Type B pancreatic cell (in vitro differentiated cells): ENCODE data around the gene EMP3. TPM values are rescaled to one million over a fixed set of nuclear protein-coding genes. Genes with fewer than 3 reads are reported as not detected.
"Not testable (repeated sequence)": the region's sequence is repeated elsewhere in the genome, so short reads cannot be mapped to it uniquely, and the experiment has no call there.

Experiments used
- DNase-seq: peaks from one replicate; pipeline ENCODE4 v3.0.0; 2021; ENCODE audit warnings: mixed read lengths; ENCODE audit not compliant: unreplicated experiment; ENCODE audit errors: extremely low spot score
- H3K27ac Mint-ChIP-seq: 2 replicates; pipeline ENCODE4 v1.8.0; 2021; ENCODE audit warnings: mild to moderate bottlenecking, mixed read lengths
- H3K27me3 Mint-ChIP-seq: 2 replicates; pipeline ENCODE4 v1.8.0; 2021; ENCODE audit warnings: mixed read lengths
- H3K36me3 Mint-ChIP-seq: 2 replicates; pipeline ENCODE4 v1.8.0; 2021; ENCODE audit warnings: mixed read lengths
- H3K4me1 Mint-ChIP-seq: one replicate; pipeline ENCODE4 v1.8.0; 2021; ENCODE audit warnings: mixed read lengths; ENCODE audit not compliant: unreplicated experiment
- H3K4me3 Mint-ChIP-seq: 2 replicates; pipeline ENCODE4 v1.8.0; 2021; ENCODE audit warnings: mild to moderate bottlenecking, mixed read lengths
- H3K9me3 Mint-ChIP-seq: 2 replicates; pipeline ENCODE4 v1.8.0; 2021; ENCODE audit warnings: mixed read lengths
- CTCF ChIP-seq: fragments of 200-600 bp; sonication (generic); conservative IDR thresholded peaks from 2 replicates; pipeline ENCODE4 v1.5.0; 2021; ENCODE audit warnings: antibody characterized with exemption, mild to moderate bottlenecking
- total RNA-seq: library from RNA; stranded (reverse); gene quantifications from 2 replicates; pipeline ENCODE4 v1.2.1, GENCODE V29; 2021; ENCODE audit warnings: low replicate concordance

Gene EMP3
- total RNA-seq, 1 donor from 2014 or later, result 47.8 TPM

- Mint-ChIP-seq H3K27me3 (no peaks in the 10 kb centered on the region), H3K9me3 (no peaks in the 10 kb centered on the region), H3K4me3 (no peak overlapping the region), H3K4me1 (peaks cover 9% of the 10 kb centered on the region), H3K36me3 (no peaks in the 10 kb centered on the region), H3K27ac (no peak overlapping the region)
- TF ChIP-seq CTCF, result no peak
- DNase-seq, result no peak
Measured at GRCh38 chr19:48365602-48366001, 40.2 kb downstream of the EMP3 start.

- H3K4me3 Mint-ChIP-seq, result no peak overlapping the region
Measured at GRCh38 chr19:48367855-48368254, 42.5 kb downstream of the EMP3 start.

DNA sequence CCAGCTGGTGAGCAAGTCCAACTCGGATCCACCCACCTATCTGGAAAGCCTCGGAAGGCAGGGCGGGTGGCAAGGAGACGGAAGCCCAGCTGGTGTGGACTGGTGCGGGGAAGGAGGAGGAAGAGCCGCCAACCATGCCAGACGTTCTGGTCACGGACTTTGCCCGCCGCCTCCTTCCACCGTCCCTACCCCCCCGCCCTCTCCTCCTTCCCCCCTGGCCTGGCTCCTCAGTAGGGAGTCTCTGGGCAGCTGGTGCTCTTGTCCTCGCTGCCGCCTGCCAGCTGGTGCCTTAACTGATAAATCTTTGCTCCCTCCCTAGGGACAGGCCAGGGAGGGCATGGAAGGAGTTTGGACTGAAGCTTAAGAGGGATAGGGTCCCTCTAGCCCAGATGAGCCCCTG lies 43.6 kb downstream of the EMP3 start:
- H3K4me1 Mint-ChIP-seq, result peaks cover 20% of the 10 kb centered on the region
- DNase-seq, result no peak
- no peak overlapping the region for H3K4me3 Mint-ChIP-seq
- H3K27me3 Mint-ChIP-seq, result no peaks in the 10 kb centered on the region
- TF ChIP-seq CTCF, result no peak
- no peaks in the 10 kb centered on the region for H3K9me3 Mint-ChIP-seq
- no peaks in the 10 kb centered on the region for H3K36me3 Mint-ChIP-seq
- no peak overlapping the region for H3K27ac Mint-ChIP-seq

More at GRCh38 chr19:48367855-48368254, 42.5 kb downstream of the EMP3 start:
- DNase-seq, result no peak
- no peak for TF ChIP-seq CTCF
- no peaks in the 10 kb centered on the region for H3K9me3 Mint-ChIP-seq
- no peaks in the 10 kb centered on the region for H3K27me3 Mint-ChIP-seq
- H3K27ac Mint-ChIP-seq, result no peak overlapping the region
- no peaks in the 10 kb centered on the region for H3K36me3 Mint-ChIP-seq
- peaks cover 19% of the 10 kb centered on the region for H3K4me1 Mint-ChIP-seq

GRCh38 chr19:48370955-48371354 lies 45.6 kb downstream of the EMP3 start:
- no peak overlapping the region for H3K27ac Mint-ChIP-seq

DNA sequence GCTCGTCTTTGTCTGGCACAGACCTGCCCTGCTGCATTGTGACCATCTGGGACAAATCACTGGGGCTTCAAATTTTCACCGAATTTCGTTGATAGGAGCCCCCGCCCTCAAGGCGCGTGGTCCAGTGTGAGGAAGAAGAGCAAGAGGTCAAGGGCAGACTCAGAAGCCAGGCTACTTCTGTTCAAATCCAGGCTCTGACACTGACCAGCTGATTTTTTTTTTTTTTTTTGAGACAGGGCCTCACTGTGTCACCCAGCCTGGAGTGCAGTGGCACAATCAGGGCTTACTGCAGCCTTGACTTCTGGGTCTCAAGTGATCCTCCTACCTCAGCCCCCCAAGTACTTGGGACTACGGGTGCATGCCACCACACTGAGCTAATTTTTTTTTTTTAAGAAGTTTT lies 46.0 kb downstream of the EMP3 start:
- Mint-ChIP-seq H3K4me1 (peaks cover 20% of the 10 kb centered on the region), H3K27ac (no peak overlapping the region), H3K4me3 (no peak overlapping the region), H3K36me3 (no peaks in the 10 kb centered on the region), H3K9me3 (no peaks in the 10 kb centered on the region), H3K27me3 (no peaks in the 10 kb centered on the region)
- DNase-seq, result no peak
- no peak for TF ChIP-seq CTCF

More at GRCh38 chr19:48370955-48371354, 45.6 kb downstream of the EMP3 start:
- Mint-ChIP-seq H3K27me3 (no peaks in the 10 kb centered on the region), H3K36me3 (no peaks in the 10 kb centered on the region), H3K9me3 (no peaks in the 10 kb centered on the region), H3K4me3 (no peak overlapping the region), H3K4me1 (peaks cover 20% of the 10 kb centered on the region)
- TF ChIP-seq CTCF, result no peak
- no peak for DNase-seq

DNA sequence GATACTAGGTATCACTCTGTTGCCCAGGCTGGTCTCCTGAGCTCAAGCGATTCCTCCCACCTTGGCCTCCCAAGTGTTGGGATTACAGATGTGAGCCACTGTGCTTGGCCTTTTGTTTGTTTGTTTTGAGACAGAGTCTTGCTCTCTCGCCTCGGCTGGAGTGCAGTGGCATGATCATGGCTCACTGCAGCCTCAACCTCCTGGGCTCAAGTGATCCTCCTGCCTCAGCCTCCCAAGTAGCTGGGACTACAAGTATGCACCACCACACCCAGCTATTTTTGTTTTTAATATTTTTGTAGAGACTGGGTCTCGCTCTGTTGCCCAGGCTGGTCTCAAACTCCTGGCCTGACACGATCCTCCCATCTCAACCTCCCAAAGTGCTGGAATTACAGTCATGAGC lies 46.4 kb downstream of the EMP3 start:
- H3K9me3 Mint-ChIP-seq, H3K36me3 Mint-ChIP-seq, H3K27me3 Mint-ChIP-seq, H3K27ac Mint-ChIP-seq, DNase-seq, H3K4me3 Mint-ChIP-seq: not testable (repeated sequence)
- H3K4me1 Mint-ChIP-seq, result peaks cover 20% of the 10 kb centered on the region
